K562 (cell line): ENCODE data around the gene ADSS1. TPM values are rescaled to one million over a fixed set of nuclear protein-coding genes. Genes with fewer than 3 reads are reported as not detected.

Source experiments
- CBX3 ChIP-seq, 2 experiments: IDR thresholded peaks; 1 replicate in 1 of 2; 2 replicates in 1 of 2; pipeline ENCODE4 v1.6.1; 2012; ENCODE audit warnings: inconsistent platforms in 2 of 2, low read length in 2 of 2, borderline replicate concordance in 1 of 2, control low read depth in 1 of 2
- CCAR2 ChIP-seq: fragments of 200-400 bp; formaldehyde crosslinking; IDR thresholded peaks from 2 replicates; pipeline ENCODE4 v1.6.1; 2017; ENCODE audit warnings: mild to moderate bottlenecking, low read depth, low read length
- DMBX1 ChIP-seq: fragments of 250-450 bp; sonication (Bioruptor Pico); IDR thresholded peaks from 2 replicates; pipeline ENCODE4 v1.8.0; 2022; ENCODE audit warnings: inconsistent platforms, mild to moderate bottlenecking, moderate library complexity, borderline replicate concordance
- ETV5 ChIP-seq: sonication (generic); formaldehyde crosslinking; IDR thresholded peaks from 2 replicates; pipeline ENCODE4 v1.4.0; 2020; ENCODE audit warnings: low read depth, mild to moderate bottlenecking, missing genetic modification reagents
- GTF2F1 ChIP-seq: IDR thresholded peaks from 2 replicates; pipeline ENCODE4 v1.6.1; 2011; ENCODE audit warnings: low read depth, low read length, improper control_type of control experiment
- HNRNPL ChIP-seq: fragments of 200-400 bp; formaldehyde crosslinking; IDR thresholded peaks from 2 replicates; pipeline ENCODE4 v1.6.1; 2017; ENCODE audit warnings: low read depth, mild to moderate bottlenecking, low read length
- HSF4 ChIP-seq: fragments of 250-450 bp; sonication (Bioruptor Pico); IDR thresholded peaks from 2 replicates; pipeline ENCODE4 v2.1.2; 2022; ENCODE audit warnings: mild to moderate bottlenecking, moderate library complexity, borderline replicate concordance
- MBD2 ChIP-seq: sonication (generic); IDR thresholded peaks from 2 replicates; pipeline ENCODE4 v1.6.1; 2016; ENCODE audit warnings: low read depth, borderline replicate concordance
- NFIX ChIP-seq: fragments of 250-450 bp; sonication (Bioruptor Pico); IDR thresholded peaks from 2 replicates; pipeline ENCODE4 v1.4.0; 2020; ENCODE audit warnings: low read depth, mild to moderate bottlenecking, moderate library complexity
- RNF2 ChIP-seq: sonication (generic); IDR thresholded peaks from 2 replicates; pipeline ENCODE4 v1.6.1; 2016
- SREBF1 ChIP-seq: fragments of 150-350 bp; IDR thresholded peaks from 2 replicates; pipeline ENCODE4 v1.6.1; 2014; ENCODE audit warnings: antibody characterized with exemption, low read depth, low read length, borderline replicate concordance
- SRSF7 ChIP-seq: fragments of 200-400 bp; formaldehyde crosslinking; optimal IDR thresholded peaks from 2 replicates; pipeline ENCODE3; 2017; ENCODE audit warnings: mild to moderate bottlenecking, low read depth, low read length
- TEAD4 ChIP-seq, 2 experiments: sonication (generic) in 1 of 2; formaldehyde crosslinking in 1 of 2; IDR thresholded peaks; 2 replicates each; pipeline versions ENCODE4 v1.6.1 to v1.8.0; 2012 to 2022; ENCODE audit warnings: borderline replicate concordance in 1 of 2, inconsistent platforms in 1 of 2, low read length in 1 of 2, mild to moderate bottlenecking in 1 of 2, missing genetic modification reagents in 1 of 2
- WHSC1 ChIP-seq: IDR thresholded peaks from one replicate; pipeline ENCODE4 v1.6.1; 2012; ENCODE audit warnings: low read length, control low read depth, inconsistent platforms
- ZNF133 ChIP-seq: fragments of 250-450 bp; sonication (Bioruptor Pico); IDR thresholded peaks from 2 replicates; pipeline ENCODE4 v1.4.0; 2020; ENCODE audit warnings: mild to moderate bottlenecking
- ZNF583 ChIP-seq: fragments of 250-450 bp; sonication (Bioruptor Pico); IDR thresholded peaks from 2 replicates; pipeline ENCODE4 v1.4.0; 2020
- ZNF699 ChIP-seq: fragments of 250-450 bp; sonication (Bioruptor Pico); IDR thresholded peaks from 2 replicates; pipeline ENCODE4 v1.8.0; 2021; ENCODE audit warnings: mild to moderate bottlenecking, moderate library complexity; ENCODE audit not compliant: insufficient replicate concordance
- ZNF77 ChIP-seq: fragments of 250-450 bp; sonication (Bioruptor Pico); IDR thresholded peaks from 2 replicates; pipeline ENCODE4 v1.5.0; 2020
- polyA plus RNA-seq, 8 experiments: library from polyadenylated mRNA; depleted of rRNA in 4 of 8; stranded (reverse) in 5 of 8; unstranded in 3 of 8; fragments of >200 nt; fragmentation: Nextera tagmentation in 2 of 8; fragmentation: Illumina TruSeq in 1 of 8; extraction: Ambion mirVana in 2 of 8; extraction: Trizol in 1 of 8; gene quantifications; 2 replicates each; pipeline versions ENCODE4 v1.2.1 to v1.2.3, GENCODE V29; 2011 to 2014; ENCODE audit warnings: inconsistent platforms in 1 of 8, missing spikeins in 1 of 8
- total RNA-seq, 7 experiments: library from RNA; depleted of rRNA in 6 of 7; stranded (reverse); fragments of >200 nt in 6 of 7; fragmentation: Illumina TruSeq in 2 of 7; extraction: Trizol in 2 of 7; gene quantifications; 2 replicates each; pipeline versions ENCODE4 v1.2.1 to v1.2.3, GENCODE V29; 2011 to 2021; ENCODE audit warnings: low replicate concordance in 1 of 7
- TF ChIP-seq, protein P1 (sequence below): IDR thresholded peaks from 2 replicates; pipeline ENCODE4 v1.6.1; 2012; ENCODE audit warnings: low read depth, low read length, improper control_type of control experiment, borderline replicate concordance
- TF ChIP-seq, protein P2 (sequence below): fragments of 450-650 bp; formaldehyde crosslinking; IDR thresholded peaks from 2 replicates; pipeline ENCODE4 v1.4.0; 2020; ENCODE audit warnings: mild to moderate bottlenecking
- TF ChIP-seq, protein P3 (sequence below): IDR thresholded peaks from 2 replicates; pipeline ENCODE4 v1.6.1; 2011; ENCODE audit not compliant: insufficient read length; ENCODE audit errors: extremely low read depth
- TF ChIP-seq, protein P4 (sequence below), 2 experiments: fragments of 450-650 bp; conservative IDR thresholded peaks; 2 replicates each; pipeline ENCODE4 v1.6.1; 2017; ENCODE audit warnings: mild to moderate bottlenecking in 2 of 2, moderate library complexity in 2 of 2
- TF ChIP-seq, protein P5 (sequence below): fragments of 250-450 bp; sonication (Bioruptor Pico); IDR thresholded peaks from 2 replicates; pipeline ENCODE4 v1.6.1; 2021; ENCODE audit warnings: mild to moderate bottlenecking

Gene ADSS1
- total and polyA plus RNA-seq, 9 of the 15 experiments (the other 6 are each of a cell fraction or from before 2014, with no cell fraction given): 0.53 to 5.9 (median 3.9) TPM

DNA sequence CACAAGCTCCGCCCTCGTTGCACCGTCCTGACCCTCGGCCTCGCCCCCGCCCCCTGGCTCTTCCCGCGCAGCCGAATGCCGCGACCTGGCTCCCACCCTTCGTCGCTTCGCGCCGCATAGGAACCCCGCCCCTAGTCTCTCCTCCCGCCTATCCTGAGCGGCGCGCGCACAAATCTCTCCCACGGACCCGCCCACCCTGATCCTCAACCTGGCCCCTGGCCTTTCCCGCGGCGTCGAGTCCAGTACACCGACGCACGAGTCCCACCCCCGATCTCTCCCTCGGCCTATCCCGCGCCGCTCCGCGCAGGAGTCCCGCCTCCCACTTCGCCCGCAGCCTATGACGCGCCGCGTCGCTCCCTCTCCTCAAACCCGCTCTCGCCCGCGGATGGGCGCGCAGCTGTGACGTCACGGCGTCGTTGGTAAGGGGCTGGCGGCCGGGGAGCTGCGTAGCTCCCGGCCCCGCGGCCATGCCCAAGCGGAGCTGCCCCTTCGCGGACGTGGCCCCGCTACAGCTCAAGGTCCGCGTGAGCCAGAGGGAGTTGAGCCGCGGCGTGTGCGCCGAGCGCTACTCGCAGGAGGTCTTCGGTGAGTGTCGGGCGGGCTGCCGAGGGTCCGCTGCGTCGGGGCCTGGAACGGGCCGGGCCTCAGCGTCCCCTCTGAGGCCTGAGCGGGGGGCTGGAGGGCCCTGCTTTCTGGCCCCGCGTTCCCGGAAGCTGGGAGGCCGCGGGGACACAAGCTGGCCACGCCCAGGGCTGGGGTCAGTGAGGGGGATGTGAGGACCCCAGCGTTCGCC, 28.9 kb downstream of the ADSS1 start, which contains the start of gene SIVA1 (continued):
- TF ChIP-seq, protein P1, sequence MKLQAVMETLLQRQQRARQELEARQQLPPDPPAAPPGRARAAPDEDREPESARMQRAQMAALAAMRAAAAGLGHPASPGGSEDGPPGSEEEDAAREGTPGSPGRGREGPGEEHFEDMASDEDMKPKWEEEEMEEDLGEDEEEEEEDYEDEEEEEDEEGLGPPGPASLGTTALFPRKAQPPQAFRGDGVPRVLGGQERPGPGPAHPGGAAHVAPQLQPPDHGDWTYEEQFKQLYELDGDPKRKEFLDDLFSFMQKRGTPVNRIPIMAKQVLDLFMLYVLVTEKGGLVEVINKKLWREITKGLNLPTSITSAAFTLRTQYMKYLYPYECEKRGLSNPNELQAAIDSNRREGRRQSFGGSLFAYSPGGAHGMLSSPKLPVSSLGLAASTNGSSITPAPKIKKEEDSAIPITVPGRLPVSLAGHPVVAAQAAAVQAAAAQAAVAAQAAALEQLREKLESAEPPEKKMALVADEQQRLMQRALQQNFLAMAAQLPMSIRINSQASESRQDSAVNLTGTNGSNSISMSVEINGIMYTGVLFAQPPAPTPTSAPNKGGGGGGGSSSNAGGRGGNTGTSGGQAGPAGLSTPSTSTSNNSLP: no peak
- no peak for TF ChIP-seq ZNF583 (CRISPR knock-in tag)
- TF ChIP-seq SREBF1: no peak
- TF ChIP-seq TEAD4 (IDR thresholded peaks at IDR 0.05; ENCODE audit: low read length): no peak
- TF ChIP-seq TEAD4 (CRISPR knock-in tag; IDR thresholded peaks at IDR 0.05; ENCODE audit: borderline replicate concordance): no peak
- TF ChIP-seq GTF2F1: no peak
- peak; percentile 29; the same call in 1 of the 2 replicates for TF ChIP-seq RNF2
- no peak for TF ChIP-seq WHSC1
- TF ChIP-seq, protein P2, sequence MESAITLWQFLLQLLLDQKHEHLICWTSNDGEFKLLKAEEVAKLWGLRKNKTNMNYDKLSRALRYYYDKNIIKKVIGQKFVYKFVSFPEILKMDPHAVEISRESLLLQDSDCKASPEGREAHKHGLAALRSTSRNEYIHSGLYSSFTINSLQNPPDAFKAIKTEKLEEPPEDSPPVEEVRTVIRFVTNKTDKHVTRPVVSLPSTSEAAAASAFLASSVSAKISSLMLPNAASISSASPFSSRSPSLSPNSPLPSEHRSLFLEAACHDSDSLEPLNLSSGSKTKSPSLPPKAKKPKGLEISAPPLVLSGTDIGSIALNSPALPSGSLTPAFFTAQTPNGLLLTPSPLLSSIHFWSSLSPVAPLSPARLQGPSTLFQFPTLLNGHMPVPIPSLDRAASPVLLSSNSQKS (CRISPR knock-in tag): no peak
- TF ChIP-seq, protein P3, sequence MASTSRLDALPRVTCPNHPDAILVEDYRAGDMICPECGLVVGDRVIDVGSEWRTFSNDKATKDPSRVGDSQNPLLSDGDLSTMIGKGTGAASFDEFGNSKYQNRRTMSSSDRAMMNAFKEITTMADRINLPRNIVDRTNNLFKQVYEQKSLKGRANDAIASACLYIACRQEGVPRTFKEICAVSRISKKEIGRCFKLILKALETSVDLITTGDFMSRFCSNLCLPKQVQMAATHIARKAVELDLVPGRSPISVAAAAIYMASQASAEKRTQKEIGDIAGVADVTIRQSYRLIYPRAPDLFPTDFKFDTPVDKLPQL: no peak
- peak; percentile 72; the same call in 1 of the 2 replicates for TF ChIP-seq HNRNPL
- no peak for TF ChIP-seq DMBX1 (CRISPR knock-in tag)
- TF ChIP-seq SRSF7: no peak
- no peak for TF ChIP-seq ZNF699 (CRISPR knock-in tag)
- TF ChIP-seq ZNF77 (CRISPR knock-in tag): no peak
- TF ChIP-seq CBX3 (IDR thresholded peaks at IDR 0.05; ENCODE audit: borderline replicate concordance in 1 of 2, low read length in 2 of 2): no peak
- TF ChIP-seq ETV5: 0 out of 2 replicates have a peak, but pooled peaks have one; percentile 44
- no peak for TF ChIP-seq ZNF133 (CRISPR knock-in tag)
- TF ChIP-seq MBD2: peak; percentile 92
- no peak for TF ChIP-seq NFIX (CRISPR knock-in tag)
- no peak for TF ChIP-seq HSF4 (CRISPR knock-in tag)
- TF ChIP-seq, protein P4, sequence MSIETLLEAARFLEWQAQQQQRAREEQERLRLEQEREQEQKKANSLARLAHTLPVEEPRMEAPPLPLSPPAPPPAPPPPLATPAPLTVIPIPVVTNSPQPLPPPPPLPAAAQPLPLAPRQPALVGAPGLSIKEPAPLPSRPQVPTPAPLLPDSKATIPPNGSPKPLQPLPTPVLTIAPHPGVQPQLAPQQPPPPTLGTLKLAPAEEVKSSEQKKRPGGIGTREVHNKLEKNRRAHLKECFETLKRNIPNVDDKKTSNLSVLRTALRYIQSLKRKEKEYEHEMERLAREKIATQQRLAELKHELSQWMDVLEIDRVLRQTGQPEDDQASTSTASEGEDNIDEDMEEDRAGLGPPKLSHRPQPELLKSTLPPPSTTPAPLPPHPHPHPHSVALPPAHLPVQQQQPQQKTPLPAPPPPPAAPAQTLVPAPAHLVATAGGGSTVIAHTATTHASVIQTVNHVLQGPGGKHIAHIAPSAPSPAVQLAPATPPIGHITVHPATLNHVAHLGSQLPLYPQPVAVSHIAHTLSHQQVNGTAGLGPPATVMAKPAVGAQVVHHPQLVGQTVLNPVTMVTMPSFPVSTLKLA (conservative IDR thresholded peaks at IDR 0.05): peak; percentile 60 to 78; a peak in 3 of 4 replicates
- no peak for TF ChIP-seq CCAR2
- TF ChIP-seq, protein P5, sequence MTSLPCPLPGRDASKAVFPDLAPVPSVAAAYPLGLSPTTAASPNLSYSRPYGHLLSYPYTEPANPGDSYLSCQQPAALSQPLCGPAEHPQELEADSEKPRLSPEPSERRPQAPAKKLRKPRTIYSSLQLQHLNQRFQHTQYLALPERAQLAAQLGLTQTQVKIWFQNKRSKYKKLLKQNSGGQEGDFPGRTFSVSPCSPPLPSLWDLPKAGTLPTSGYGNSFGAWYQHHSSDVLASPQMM (CRISPR knock-in tag): no peak
